Astrocyte of the cerebellum (primary cell): ENCODE data around the gene DTNBP1.
"Not testable (repeated sequence)": the region's sequence is repeated elsewhere in the genome, so short reads cannot be mapped to it uniquely, and the experiment has no call there.

Source experiments
- DNase-seq: peaks from one replicate; pipeline ENCODE4 v3.0.0-alpha.2; 2011; ENCODE audit warnings: low read depth
- H3K4me3 ChIP-seq: 2 replicates; pipeline ENCODE4 v1.5.1; 2011; ENCODE audit warnings: mild to moderate bottlenecking, low read depth, low read length, moderate library complexity
- in situ Hi-C: cut with HindIII; loops from 2 replicates; pipeline ENCODE4 v1.10.0; 2017; ENCODE audit warnings: low sequenced_read_pairs
- TF ChIP-seq, protein P1 (sequence below): IDR thresholded peaks from 2 replicates; pipeline ENCODE4 v1.5.1; 2012; ENCODE audit warnings: low read length, low read depth, moderate library complexity, mild to moderate bottlenecking; ENCODE audit errors: missing control alignments

DTNBP1 gene

DNA sequence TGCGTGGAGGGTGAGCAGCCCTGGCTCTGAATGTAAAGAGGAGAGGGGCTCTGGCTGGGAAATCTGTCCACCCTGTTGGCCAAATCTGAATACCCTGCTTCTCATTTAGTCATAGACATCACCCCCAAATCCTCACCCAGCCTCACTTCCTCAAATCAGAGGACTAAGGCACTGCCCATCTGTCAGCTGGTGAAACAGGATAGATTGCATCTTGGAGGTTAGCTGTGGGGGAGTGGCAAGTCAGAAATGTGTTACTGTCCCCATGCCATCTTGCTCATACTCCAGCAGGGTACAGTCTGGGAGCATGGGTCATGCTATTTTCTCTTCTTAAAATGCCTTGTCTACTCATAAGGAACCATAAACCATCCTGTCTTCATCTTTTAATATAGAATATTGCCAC lies 9.5 kb upstream of the DTNBP1 start:
- no peak for DNase-seq
- in situ Hi-C loops, result no loop called here
- TF ChIP-seq, protein P1, sequence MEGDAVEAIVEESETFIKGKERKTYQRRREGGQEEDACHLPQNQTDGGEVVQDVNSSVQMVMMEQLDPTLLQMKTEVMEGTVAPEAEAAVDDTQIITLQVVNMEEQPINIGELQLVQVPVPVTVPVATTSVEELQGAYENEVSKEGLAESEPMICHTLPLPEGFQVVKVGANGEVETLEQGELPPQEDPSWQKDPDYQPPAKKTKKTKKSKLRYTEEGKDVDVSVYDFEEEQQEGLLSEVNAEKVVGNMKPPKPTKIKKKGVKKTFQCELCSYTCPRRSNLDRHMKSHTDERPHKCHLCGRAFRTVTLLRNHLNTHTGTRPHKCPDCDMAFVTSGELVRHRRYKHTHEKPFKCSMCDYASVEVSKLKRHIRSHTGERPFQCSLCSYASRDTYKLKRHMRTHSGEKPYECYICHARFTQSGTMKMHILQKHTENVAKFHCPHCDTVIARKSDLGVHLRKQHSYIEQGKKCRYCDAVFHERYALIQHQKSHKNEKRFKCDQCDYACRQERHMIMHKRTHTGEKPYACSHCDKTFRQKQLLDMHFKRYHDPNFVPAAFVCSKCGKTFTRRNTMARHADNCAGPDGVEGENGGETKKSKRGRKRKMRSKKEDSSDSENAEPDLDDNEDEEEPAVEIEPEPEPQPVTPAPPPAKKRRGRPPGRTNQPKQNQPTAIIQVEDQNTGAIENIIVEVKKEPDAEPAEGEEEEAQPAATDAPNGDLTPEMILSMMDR, result no peak
- H3K4me3 ChIP-seq, result no peak overlapping the region

DNA sequence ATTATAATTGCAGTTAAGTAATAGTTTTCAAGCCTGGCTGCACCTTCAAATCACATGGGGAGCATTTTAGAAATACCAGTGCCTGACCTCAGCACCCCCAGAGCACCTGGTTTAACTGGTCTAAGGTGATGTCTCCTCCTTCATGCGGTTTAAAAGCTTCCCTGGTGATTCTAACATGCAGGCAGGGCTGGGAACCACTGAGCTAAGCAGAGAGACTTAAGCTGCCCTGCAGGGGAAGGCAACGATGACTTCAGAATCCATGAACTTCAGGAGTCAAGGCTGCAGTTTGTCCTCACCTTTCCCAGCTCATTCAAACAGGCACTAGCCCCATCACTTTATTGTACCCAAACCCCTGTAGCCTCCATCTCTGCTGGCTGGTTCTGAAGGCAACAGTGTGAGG lies 6.1 kb upstream of the DTNBP1 start:
- TF ChIP-seq, protein P1, result no peak
- in situ Hi-C loops, result no loop called here
- no peak overlapping the region for H3K4me3 ChIP-seq
- DNase-seq, result no peak

DNA sequence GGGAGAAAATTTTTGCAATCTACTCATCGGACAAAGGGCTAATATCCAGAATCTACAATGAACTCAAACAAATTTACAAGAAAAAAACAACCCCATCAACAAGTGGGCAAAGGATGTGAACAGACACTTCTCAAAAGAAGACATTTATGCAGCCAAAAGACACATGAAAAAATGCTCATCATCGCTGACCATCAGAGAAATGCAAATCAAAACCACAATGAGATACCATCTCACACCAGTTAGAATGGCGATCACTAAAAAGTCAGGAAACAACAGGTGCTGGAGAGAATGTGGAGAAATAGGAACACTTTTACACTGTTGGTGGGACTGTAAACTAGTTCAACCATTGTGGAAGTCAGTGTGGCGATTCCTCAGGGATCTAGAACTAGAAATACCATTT lies 4.1 kb upstream of the DTNBP1 start:
- H3K4me3 ChIP-seq, in situ Hi-C loops, DNase-seq: not testable (repeated sequence)

DNA sequence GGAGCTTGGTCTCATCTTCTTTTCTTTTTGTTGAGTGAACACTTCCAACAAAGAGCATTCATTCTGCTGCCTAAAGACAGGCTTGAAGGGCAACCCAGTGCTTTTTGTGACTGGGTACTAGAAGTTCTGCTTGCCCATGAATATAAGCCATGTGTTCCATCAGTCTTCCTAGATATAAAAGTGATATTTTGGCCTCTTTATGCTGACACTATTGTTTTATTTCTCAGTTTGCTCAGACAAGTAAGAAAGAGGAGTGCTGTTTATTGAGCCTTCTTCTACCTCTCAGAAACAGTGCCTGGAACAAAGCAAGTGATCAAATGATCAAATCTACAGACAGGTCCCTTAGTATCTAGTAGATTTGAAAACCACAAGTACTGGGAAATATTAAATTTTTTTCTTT lies 2.4 kb upstream of the DTNBP1 start:
- in situ Hi-C loops, result no loop called here
- no peak overlapping the region for H3K4me3 ChIP-seq
- no peak for DNase-seq
- TF ChIP-seq, protein P1, result no peak

DNA sequence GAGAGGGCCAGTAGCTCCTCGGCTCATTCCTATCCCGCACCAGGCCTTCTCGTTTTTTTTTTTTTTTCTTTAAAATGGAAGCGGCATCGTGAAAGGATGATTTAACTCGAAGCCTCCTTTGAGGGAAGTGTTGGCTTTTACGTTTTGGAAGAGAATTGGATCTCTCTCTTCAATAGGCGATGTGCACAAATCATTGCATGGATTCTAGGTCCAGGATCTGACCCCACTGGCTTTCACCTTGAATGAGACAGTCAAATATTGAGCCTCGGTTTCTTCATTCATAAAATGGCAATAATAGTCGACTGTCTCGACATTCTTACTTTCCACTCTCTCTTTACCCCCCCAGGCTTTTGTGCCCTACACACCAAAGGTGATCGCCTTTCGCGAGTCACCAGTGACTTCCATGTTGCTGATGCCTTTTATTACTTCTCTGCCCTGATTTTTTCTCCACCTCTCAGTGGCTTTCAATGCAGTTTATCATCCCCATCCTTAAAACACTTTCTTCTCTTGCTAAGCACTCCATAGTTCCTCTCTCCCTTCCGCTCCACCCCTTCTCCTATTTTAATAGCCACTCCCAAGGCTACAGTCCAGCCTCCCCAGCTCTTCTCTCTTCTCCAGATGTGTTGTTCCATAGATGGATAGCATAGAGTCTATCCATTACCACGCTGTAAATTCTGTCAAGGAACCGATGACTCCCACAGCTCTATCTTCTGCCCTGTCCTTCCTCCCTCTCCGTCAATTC lies 473 bp upstream of the DTNBP1 start:
- TF ChIP-seq, protein P1, result no peak
- H3K4me3 ChIP-seq, result peak overlapping the region; percentile 79
- in situ Hi-C loops, result no loop called here
- no peak for DNase-seq

DNA sequence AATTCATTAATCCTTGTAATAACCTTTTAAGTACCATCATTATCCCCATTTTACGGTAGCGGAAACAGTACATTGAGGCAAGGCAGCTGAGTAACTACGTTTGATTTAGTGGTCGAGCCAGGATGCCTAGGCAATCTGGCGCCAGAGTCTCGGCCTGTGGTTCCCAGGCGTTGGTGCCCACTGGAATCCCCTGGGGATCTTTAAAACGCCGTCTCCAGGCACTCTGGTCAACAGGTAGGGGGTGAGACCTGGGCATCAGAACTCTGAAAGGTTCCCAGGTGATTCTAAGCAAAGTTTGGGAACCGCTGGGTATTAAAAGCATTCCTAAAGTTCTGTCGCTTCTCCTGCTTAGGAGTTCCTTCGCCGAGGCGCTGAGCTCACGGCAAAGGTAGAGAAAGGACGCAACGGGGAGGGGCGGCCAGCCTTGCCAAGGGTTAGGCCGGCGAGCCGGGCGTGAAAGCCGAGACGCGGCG lies 939 bp downstream of the DTNBP1 start:
- TF ChIP-seq, protein P1, result no peak
- H3K4me3 ChIP-seq, result peak overlapping the region; percentile 79
- in situ Hi-C loops, result no loop called here
- no peak for DNase-seq

DNA sequence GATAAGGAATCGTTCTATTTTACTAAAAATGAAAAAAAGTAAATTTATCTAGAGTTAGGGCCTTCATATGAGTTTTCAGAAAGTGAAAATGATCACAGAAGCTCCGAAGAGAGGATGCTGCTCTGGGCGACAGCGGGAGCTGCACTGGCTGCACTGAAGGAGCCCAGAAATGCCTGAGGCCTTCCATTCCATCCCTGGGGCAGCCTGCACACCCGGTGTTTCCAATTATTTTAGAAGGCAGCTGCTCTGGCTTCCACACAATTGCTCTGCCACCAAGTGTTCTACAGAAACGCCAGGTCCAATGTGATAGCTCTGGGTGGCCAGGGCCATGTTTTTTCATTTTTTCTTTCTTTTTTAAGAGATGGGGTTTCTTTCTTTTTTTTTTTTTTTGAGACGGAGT lies 3.6 kb downstream of the DTNBP1 start:
- no peak overlapping the region for H3K4me3 ChIP-seq
- in situ Hi-C loops, result no loop called here
- TF ChIP-seq, protein P1, result no peak
- DNase-seq, result no peak
